ENCODE results near the gene TMEM19. TPM values are rescaled to one million over a fixed set of nuclear protein-coding genes. Genes with fewer than 3 reads are reported as not detected.

TMEM19 gene
- total RNA-seq, 2 donors from 2014 or later = 37.7 to 39.2 TPM

GRCh38 chr12:71702590-71702989 is 16.7 kb downstream of the TMEM19 start:
- Histone ChIP-seq H3K4me3 (no peak overlapping the region), H3K9me3 (no peaks in the 10 kb centered on the region), H3K36me3 (no peaks in the 10 kb centered on the region), H3K4me1 (no peaks in the 10 kb centered on the region), H3K27ac (no peak overlapping the region), H3K27me3 (no peaks in the 10 kb centered on the region), H3K9ac (ENCODE audit: low read depth in 2 of 2, low read length in 2 of 2) (no peak overlapping the region)
- DNase-seq = no peak
- TF ChIP-seq CTCF (IDR thresholded peaks at IDR 0.05) = no peak
- intact Hi-C loops (cut with DNase I) = no loop called here

DNA sequence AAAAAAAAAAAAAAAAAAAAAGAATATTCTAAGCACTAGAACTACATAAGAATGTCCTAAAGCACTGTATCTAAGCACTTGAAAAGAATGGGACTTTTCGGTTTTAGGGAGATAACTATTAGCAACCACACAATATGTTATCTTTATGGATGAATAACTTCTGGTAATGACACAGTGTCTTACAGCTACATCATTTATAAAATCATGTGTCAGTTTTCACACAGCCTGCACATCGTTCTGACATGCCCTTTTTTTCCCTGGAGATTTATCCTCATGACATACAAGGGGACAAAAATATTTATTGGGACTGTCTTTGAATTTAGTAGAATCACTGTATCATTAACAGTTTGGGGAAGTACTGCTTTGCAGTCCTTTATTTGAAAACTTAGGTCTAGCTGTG is 17.3 kb downstream of the TMEM19 start:
- DNase-seq = no peak
- Histone ChIP-seq H3K4me3 (no peak overlapping the region), H3K4me1 (no peaks in the 10 kb centered on the region), H3K27me3 (no peaks in the 10 kb centered on the region), H3K27ac (no peak overlapping the region), H3K9ac (ENCODE audit: low read depth in 2 of 2, low read length in 2 of 2) (no peak overlapping the region), H3K36me3 (no peaks in the 10 kb centered on the region), H3K9me3 (no peaks in the 10 kb centered on the region)
- intact Hi-C loops (cut with DNase I) = no loop called here
- no peak for TF ChIP-seq CTCF (IDR thresholded peaks at IDR 0.05)

DNA sequence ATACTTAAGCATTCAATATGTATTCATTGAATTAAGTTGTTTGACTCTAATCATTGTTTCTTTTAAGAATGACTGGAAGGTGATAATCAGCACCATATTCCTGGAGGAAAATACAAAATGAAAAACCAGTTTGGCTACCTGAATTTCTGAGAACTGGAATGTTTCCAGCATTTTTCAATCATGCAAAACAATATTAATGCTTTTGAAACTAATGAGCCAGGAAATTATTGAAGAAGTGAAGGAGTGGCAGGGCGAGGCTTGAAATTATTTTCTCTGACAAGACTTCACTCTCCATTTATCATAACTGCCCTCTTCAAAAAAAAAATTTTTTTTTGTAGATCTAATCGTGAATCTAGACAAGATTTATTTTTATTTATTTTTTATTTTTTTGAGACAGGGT is 19.0 kb downstream of the TMEM19 start:
- H3K36me3 ChIP-seq = no peaks in the 10 kb centered on the region
- H3K27ac ChIP-seq = no peak overlapping the region
- H3K27me3 ChIP-seq = no peaks in the 10 kb centered on the region
- H3K4me1 ChIP-seq = no peaks in the 10 kb centered on the region
- H3K9ac ChIP-seq (ENCODE audit: low read depth in 2 of 2, low read length in 2 of 2) = no peak overlapping the region
- DNase-seq = no peak
- no peak overlapping the region for H3K4me3 ChIP-seq
- H3K9me3 ChIP-seq = no peaks in the 10 kb centered on the region
- TF ChIP-seq CTCF (IDR thresholded peaks at IDR 0.05) = no peak
- intact Hi-C loops (cut with DNase I) = no loop called here

- Histone ChIP-seq H3K27ac (no peak overlapping the region), H3K4me3 (no peak overlapping the region), H3K4me1 (no peaks in the 10 kb centered on the region), H3K36me3 (no peaks in the 10 kb centered on the region), H3K9ac (ENCODE audit: low read depth in 2 of 2, low read length in 2 of 2) (no peak overlapping the region), H3K27me3 (no peaks in the 10 kb centered on the region), H3K9me3 (no peaks in the 10 kb centered on the region)
- intact Hi-C loops (cut with DNase I) = no loop called here
- DNase-seq = no peak
- no peak for TF ChIP-seq CTCF (IDR thresholded peaks at IDR 0.05)
Measured at GRCh38 chr12:71708658-71709057, 22.8 kb downstream of the TMEM19 start.

GRCh38 chr12:71710276-71711125 is 24.6 kb downstream of the TMEM19 start:
- Histone ChIP-seq H3K27ac (no peak overlapping the region), H3K9me3 (no peaks in the 10 kb centered on the region), H3K9ac (ENCODE audit: low read depth in 2 of 2, low read length in 2 of 2) (no peak overlapping the region), H3K4me1 (no peaks in the 10 kb centered on the region), H3K4me3 (no peak overlapping the region), H3K36me3 (no peaks in the 10 kb centered on the region), H3K27me3 (no peaks in the 10 kb centered on the region)
- no peak for TF ChIP-seq CTCF (IDR thresholded peaks at IDR 0.05)
- intact Hi-C loops (cut with DNase I) = no loop called here
- DNase-seq = no peak
